ENCODE results near the gene NXN.
"Not testable (repeated sequence)": the region's sequence is repeated elsewhere in the genome, so short reads cannot be mapped to it uniquely, and the experiment has no call there.

NXN gene

DNA sequence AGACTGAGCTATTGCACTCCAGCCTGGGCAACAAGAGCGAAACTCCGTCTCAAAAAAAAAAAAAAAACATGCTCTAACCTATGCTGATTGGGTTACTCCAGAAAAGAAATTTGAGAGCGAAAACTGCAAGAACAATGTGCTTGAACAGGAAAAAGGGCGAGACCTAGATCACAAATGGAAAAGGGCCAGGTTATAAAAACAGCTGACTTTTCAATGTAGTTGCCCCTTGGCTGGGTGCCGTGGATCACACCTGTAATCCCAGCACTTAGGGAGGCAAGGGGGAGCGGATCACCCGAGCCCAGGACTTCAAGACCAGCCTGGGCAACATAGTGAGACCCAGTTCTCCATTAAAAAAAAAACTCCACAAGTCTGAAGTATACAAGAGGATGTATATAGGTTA is 148.6 kb downstream of the NXN start:
- no peak for ATAC-seq
- Mint-ChIP-seq H3K4me3 (no peak overlapping the region), H3K36me3 (ENCODE audit: low read depth) (no peaks in the 10 kb centered on the region), H3K9me3 (no peaks in the 10 kb centered on the region), H3K4me1 (no peaks in the 10 kb centered on the region), H3K27ac (no peak overlapping the region), H3K27me3 (peaks cover 8% of the 10 kb centered on the region)
- DNase-seq, result no peak

DNA sequence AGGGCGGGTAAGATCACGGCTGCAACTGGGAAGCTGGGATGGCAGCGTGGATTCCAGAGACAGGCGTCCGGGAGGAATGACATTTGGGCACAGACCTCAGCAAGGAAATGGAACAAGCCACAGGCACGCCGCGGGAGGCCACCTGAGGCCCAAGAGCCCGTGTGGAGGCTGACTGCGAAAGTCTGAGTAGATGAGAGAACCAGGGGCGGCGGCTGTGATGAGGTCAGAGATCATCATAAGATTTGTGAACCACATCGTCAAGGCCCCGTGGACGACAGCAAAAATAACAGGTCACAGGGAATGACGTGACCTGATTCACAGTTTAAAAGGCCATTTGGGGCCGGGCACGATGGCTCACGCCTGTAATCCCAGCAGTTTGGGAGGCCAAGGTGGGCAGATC is 149.2 kb downstream of the NXN start:
- Mint-ChIP-seq H3K36me3 (ENCODE audit: low read depth) (no peaks in the 10 kb centered on the region), H3K9me3 (no peaks in the 10 kb centered on the region), H3K27ac (no peak overlapping the region), H3K4me3 (no peak overlapping the region), H3K4me1 (no peaks in the 10 kb centered on the region), H3K27me3 (peaks cover 7% of the 10 kb centered on the region)
- no peak for ATAC-seq
- no peak for DNase-seq

DNA sequence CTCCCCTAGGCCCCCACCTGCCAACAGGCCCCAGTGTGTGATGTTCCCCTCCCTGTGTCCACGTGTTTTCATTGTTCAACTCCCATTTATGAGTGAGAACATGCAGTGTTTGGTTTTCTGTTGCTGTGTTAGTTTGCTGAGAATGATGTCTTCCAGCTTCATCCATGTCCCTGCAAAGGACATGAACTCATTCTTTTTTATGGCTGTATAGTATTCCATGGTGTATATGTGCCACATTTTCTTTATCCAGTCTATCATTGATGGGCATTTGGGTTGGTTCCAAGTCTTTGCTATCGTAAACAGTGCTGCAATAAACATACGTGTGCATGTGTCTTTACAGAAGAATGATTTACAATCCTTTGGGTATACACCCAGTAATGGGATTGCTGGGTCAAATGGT is 150.0 kb downstream of the NXN start:
- H3K27ac Mint-ChIP-seq, result peak overlapping the region; percentile 52
- DNase-seq; H3K27me3 Mint-ChIP-seq; H3K36me3 Mint-ChIP-seq (ENCODE audit: low read depth); H3K4me3 Mint-ChIP-seq; H3K9me3 Mint-ChIP-seq; ATAC-seq; H3K4me1 Mint-ChIP-seq: not testable (repeated sequence)

DNA sequence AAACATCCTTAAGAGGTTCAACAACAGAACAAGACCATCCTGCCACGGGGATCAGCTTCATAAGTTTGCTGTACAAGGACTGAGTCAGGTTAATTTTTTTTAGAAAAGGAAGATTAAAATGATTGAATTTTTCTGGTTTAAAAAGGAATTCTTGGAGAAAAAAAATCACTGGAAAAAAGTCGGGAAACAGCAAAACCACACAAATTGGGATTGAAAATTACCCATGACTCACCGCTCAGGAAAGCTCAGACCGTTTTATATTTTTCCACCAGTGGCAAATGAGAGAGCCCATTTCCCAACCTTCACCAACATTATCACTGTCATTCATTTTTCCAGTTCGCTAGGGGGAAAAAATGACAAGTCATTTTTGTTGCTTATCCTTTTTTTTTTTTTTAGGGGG is 150.8 kb downstream of the NXN start:
- DNase-seq, result no peak
- Mint-ChIP-seq H3K4me1 (no peaks in the 10 kb centered on the region), H3K9me3 (no peaks in the 10 kb centered on the region), H3K27ac (no peak overlapping the region), H3K4me3 (no peak overlapping the region), H3K36me3 (ENCODE audit: low read depth) (no peaks in the 10 kb centered on the region), H3K27me3 (peaks cover 5% of the 10 kb centered on the region)
- no peak for ATAC-seq

DNA sequence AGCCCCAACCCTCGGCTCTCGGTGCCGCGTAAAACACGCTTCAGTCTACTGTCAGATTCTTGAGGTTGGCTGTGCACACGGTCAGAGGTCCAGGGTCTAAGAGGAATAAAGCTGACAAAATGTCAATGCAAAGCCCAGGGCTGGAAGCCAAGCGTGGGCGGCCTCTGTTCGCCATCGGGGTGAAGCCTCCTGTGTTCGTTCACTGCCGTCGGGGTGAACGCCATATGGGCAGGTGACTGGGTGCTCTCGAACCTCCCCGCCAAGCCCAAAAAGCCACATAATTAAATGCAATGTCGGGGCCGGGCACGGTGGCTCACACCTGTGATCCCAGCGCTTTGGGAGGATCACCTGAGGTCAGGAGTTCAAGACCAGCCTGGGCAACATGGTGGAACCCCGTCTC is 152.8 kb downstream of the NXN start:
- H3K27me3 Mint-ChIP-seq, result peaks cover 2% of the 10 kb centered on the region
- H3K27ac Mint-ChIP-seq, result no peak overlapping the region
- no peaks in the 10 kb centered on the region for H3K4me1 Mint-ChIP-seq
- ATAC-seq (no peak), DNase-seq (no peak)
- no peaks in the 10 kb centered on the region for H3K9me3 Mint-ChIP-seq
- no peak overlapping the region for H3K4me3 Mint-ChIP-seq
- H3K36me3 Mint-ChIP-seq (ENCODE audit: low read depth), result no peaks in the 10 kb centered on the region

DNA sequence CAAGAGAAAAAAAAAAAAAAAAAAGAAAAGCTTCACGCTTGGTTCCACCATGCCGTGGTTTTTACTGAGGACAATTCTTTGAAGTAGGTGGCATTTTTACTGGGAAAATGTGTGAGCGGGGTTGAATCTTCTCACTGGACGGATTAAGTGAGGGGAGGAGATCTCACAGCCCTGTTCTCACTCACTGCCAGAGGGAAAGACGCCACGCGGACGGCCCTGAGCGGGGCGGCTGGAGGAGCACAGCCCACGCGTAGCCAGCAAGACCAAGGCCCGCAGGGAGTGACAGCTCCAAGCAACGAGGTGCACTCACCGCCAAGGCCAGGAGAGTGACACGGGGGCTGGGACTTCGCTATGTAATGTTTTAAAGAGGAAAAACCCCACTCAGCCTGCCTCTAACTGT is 154.4 kb downstream of the NXN start:
- no peaks in the 10 kb centered on the region for H3K4me1 Mint-ChIP-seq
- H3K27ac Mint-ChIP-seq, result no peak overlapping the region
- H3K9me3 Mint-ChIP-seq, result no peaks in the 10 kb centered on the region
- H3K27me3 Mint-ChIP-seq, result no peaks in the 10 kb centered on the region
- DNase-seq (no peak), ATAC-seq (no peak)
- H3K4me3 Mint-ChIP-seq, result no peak overlapping the region
- H3K36me3 Mint-ChIP-seq (ENCODE audit: low read depth), result no peaks in the 10 kb centered on the region

DNA sequence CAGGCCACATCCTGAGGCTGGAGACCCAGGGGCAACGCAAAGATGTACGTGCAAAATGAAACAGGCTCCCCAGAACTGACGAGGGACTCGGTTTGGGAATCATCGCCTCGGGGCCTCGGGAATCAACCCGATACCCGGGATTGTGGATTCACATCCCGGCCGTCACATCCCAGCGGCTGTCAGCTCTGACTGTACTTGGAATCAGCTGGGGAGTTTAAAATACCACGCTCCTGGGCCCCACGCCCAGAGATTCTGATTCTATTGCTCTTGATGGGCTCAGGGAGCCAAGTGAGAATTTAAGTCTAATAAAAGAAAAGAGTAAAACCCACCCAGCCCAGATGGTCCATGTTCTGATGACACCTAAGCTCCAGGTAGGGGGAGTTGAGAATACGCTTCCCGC is 155.2 kb downstream of the NXN start:
- no peak overlapping the region for H3K27ac Mint-ChIP-seq
- ATAC-seq, result no peak
- H3K27me3 Mint-ChIP-seq, result no peaks in the 10 kb centered on the region
- no peak overlapping the region for H3K4me3 Mint-ChIP-seq
- H3K9me3 Mint-ChIP-seq, result no peaks in the 10 kb centered on the region
- no peaks in the 10 kb centered on the region for H3K4me1 Mint-ChIP-seq
- no peak for DNase-seq
- no peaks in the 10 kb centered on the region for H3K36me3 Mint-ChIP-seq (ENCODE audit: low read depth)

DNA sequence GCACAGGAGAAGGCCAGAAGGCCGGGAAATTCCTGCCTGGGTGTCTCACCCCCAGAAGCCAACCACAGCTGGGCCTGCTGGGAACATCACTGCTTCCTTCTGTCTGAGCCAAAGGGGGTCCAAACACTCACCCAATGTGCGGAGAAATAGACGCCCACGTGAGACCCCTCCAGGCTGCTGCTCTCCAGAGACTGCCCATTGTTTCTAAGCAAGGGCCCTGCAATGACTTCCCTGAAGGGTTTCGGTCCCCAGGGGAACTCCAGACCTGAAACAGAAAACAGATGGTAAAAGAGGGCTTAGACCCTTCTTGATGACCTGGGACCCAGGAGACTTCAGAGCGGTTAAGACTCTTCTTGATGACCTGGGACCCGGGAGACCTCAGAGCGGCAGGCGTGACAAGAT is 156.1 kb downstream of the NXN start:
- Mint-ChIP-seq H3K4me3 (no peak overlapping the region), H3K27ac (no peak overlapping the region), H3K36me3 (ENCODE audit: low read depth) (no peaks in the 10 kb centered on the region), H3K4me1 (no peaks in the 10 kb centered on the region), H3K27me3 (no peaks in the 10 kb centered on the region), H3K9me3 (no peaks in the 10 kb centered on the region)
- DNase-seq (no peak), ATAC-seq (no peak)

DNA sequence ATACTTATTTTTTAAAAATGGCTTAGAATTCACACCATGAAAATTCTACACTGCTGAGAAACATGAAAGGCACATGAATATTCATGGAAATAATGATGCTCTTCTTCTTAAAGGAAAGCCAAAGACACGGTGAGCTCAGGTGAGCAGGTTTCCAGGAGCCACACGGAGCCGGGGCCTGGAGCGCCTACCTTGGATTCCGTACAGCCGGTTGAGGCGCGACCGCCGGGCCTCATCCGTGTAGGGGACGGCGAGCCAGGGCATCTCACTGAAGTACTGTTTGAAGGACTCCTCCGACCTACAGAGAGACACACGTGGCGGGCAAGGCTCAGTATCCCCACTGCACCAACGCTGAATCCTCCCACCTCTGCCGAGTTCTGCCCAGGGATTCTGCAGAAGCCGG is 160.3 kb downstream of the NXN start:
- H3K4me3 Mint-ChIP-seq, result no peak overlapping the region
- ATAC-seq (no peak), DNase-seq (no peak)
- no peak overlapping the region for H3K27ac Mint-ChIP-seq
- no peaks in the 10 kb centered on the region for H3K9me3 Mint-ChIP-seq
- no peaks in the 10 kb centered on the region for H3K36me3 Mint-ChIP-seq (ENCODE audit: low read depth)
- H3K4me1 Mint-ChIP-seq, result no peaks in the 10 kb centered on the region
- H3K27me3 Mint-ChIP-seq, result no peaks in the 10 kb centered on the region

DNA sequence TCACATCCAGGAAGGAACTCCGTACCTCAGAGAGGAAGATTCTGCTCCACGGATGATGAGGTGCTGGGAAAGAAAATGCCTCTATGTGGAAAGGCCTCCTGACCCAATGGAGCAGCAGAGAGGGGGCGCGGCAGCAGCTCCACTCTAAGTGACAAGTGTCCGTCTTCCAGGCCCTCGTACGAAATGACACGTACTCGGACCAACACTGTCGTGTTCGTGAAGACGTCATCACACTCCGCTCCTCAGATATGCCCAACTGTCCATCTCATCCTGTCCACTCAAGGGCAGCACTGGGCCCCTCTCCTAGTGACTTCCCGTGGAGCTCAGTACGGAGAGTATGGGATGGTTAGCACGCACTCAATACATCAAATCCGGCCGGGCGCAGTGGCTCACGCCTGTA is 165.2 kb downstream of the NXN start:
- no peaks in the 10 kb centered on the region for H3K4me1 Mint-ChIP-seq

DNA sequence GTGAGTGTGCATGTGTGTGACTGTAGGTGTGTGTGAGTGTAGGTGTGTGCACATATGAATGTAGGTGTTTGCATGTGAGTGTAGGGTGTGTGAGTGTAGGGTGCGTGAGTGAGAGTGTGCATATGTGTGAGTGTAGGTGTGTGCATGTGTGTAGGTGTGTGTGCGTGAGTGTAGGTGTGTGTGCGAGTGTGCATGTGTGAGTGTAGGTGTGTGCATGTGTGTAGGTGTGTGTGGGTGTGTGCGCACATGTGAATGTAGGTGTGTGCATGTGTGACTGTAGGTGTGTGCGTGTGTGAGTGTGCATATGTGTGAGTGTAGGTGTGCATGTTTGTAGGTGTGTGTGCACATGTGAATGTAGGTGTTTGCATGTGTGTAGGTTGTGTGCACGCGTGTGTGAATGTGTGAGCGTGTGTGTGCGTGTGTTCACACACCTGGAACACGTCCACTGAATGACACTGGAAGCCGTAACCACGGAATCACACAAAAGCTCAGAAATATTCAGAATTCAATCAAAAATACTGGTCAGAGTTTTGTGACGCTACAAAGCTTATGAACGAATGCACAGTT is 166.9 kb downstream of the NXN start:
- DNase-seq (no peak), ATAC-seq (no peak)
- Mint-ChIP-seq H3K9me3 (peaks cover 3% of the 10 kb centered on the region), H3K4me3 (no peak overlapping the region), H3K27ac (peak overlapping the region; percentile 5), H3K36me3 (ENCODE audit: low read depth) (no peaks in the 10 kb centered on the region), H3K4me1 (no peaks in the 10 kb centered on the region), H3K27me3 (peaks cover 3% of the 10 kb centered on the region)

More for the DNA sequence above, 165.2 kb downstream of the NXN start:
- DNase-seq (no peak), ATAC-seq (no peak)
- no peak overlapping the region for H3K4me3 Mint-ChIP-seq
- H3K36me3 Mint-ChIP-seq (ENCODE audit: low read depth), result no peaks in the 10 kb centered on the region
- H3K9me3 Mint-ChIP-seq, result peaks cover 3% of the 10 kb centered on the region
- no peak overlapping the region for H3K27ac Mint-ChIP-seq
- H3K27me3 Mint-ChIP-seq, result peaks cover 3% of the 10 kb centered on the region

DNA sequence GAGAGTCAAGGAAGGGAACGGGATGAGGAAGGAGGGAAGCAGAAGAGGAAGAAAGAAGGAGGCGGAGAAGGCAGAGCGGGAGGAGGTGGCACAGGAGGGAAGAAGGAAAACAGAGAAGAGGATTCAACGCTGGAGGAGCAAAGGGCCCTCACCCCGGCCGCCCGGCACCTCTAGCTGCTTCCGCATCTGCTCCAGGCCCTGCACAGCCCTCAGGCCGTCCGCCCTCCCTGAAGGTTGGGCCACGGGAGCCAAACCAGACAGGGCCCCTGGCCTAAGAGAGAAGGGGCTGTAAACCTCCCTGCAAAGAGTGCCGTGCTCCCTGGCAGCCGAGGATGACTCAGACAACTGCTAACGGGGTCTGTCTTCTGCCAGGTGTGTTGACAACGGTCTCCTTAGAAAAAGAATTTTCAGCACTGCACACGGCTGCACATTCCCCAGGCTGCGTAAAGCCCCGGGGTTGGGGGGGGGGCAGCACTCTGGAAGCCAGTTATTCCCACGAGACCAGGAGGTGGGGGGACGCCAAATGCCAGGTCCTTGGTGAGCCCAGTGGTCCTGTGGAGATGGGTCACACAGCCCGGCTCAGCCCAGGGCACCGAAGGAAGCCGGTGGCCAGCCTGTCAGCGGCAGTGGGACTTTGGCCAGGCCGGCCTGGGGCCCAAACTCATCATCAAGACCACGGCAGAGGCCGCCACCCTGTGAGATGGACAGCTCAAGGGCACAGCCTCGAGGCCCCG is 168.4 kb downstream of the NXN start:
- DNase-seq (no peak), ATAC-seq (no peak)
- peaks cover 3% of the 10 kb centered on the region for H3K9me3 Mint-ChIP-seq
- H3K27ac Mint-ChIP-seq, result no peak overlapping the region
- H3K36me3 Mint-ChIP-seq (ENCODE audit: low read depth), result no peaks in the 10 kb centered on the region
- H3K4me3 Mint-ChIP-seq, result no peak overlapping the region
- peaks cover 3% of the 10 kb centered on the region for H3K27me3 Mint-ChIP-seq
- no peaks in the 10 kb centered on the region for H3K4me1 Mint-ChIP-seq

DNA sequence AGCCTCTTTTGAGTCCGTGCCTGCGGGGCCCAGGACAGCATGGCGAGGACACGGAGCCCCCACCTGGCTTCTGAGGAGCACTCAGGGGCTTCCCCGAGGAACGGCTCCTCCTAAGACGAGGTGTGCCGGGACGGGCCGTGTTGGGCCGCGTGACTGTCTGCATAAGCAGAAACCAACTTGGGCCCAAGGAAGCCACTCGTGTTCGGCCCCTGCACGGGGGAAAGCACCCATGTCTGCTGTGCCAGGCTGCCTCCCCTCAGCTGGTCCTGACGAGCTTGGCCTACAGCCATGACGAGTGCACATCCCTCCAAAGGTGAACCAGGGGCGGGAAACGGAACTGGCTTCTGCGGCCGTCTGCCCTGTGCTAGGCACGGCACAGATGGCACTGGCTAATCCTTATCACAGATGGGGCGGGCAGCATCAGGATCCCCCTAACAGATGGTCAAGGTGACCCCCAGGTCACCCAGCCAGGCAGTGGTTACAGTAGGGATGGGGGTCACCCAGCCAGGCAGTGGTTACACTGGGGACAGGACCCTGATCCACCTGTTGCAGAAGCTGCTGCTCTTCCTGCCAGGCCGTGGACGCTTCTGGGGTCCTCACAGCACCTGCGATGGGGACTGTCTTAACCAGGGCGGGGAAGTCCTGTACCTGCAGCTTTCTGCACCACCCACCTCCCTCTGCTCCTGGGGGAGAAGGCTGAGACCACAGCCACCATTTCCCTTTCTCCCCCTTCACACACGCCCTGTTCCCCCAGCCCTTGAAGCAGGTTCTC is 171.9 kb downstream of the NXN start:
- no peak overlapping the region for H3K4me3 Mint-ChIP-seq
- H3K9me3 Mint-ChIP-seq, result peaks cover 3% of the 10 kb centered on the region
- DNase-seq, result no peak
- no peak overlapping the region for H3K27ac Mint-ChIP-seq
- H3K4me1 Mint-ChIP-seq, result no peaks in the 10 kb centered on the region
- peaks cover 2% of the 10 kb centered on the region for H3K27me3 Mint-ChIP-seq
- no peaks in the 10 kb centered on the region for H3K36me3 Mint-ChIP-seq (ENCODE audit: low read depth)
- ATAC-seq, result no peak

DNA sequence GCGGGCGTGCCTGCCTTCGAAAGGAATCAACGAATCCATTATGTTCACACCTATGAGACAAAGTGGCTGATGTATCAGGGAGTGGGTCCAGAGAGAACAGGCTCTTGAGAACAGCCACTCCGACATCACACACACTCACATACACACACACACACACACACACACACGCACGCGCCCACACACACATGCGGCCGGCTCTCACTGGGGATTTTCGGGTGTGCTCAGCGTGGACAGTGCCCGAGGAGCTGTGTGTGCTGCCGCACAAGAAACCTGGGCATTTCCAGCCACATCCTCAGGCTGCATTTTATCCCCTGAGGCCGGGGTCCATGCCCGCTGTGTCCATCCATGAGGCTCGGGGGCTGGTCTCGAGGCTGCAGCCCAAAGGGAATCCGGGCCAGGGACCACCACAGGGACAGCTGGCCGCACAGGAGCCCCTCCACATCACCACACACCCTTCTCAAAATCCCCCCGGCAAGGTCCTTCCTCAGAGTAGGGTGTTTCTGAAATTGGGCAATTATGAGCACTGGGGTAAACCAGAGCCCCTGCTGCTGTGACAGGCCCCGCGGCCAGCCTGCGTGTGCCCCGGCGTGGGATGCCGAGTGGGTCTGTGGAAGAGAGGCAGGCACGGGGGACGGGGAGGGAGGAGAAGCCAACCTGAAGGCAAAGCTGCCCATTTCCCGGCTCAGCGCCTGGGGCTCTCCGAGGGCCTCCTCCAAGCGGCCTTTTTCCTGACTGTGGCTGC is 172.6 kb downstream of the NXN start:
- no peaks in the 10 kb centered on the region for H3K4me1 Mint-ChIP-seq
- no peak overlapping the region for H3K27ac Mint-ChIP-seq
- no peaks in the 10 kb centered on the region for H3K9me3 Mint-ChIP-seq
- H3K4me3 Mint-ChIP-seq, result no peak overlapping the region
- DNase-seq (no peak), ATAC-seq (no peak)
- no peaks in the 10 kb centered on the region for H3K36me3 Mint-ChIP-seq (ENCODE audit: low read depth)
- H3K27me3 Mint-ChIP-seq, result no peaks in the 10 kb centered on the region

DNA sequence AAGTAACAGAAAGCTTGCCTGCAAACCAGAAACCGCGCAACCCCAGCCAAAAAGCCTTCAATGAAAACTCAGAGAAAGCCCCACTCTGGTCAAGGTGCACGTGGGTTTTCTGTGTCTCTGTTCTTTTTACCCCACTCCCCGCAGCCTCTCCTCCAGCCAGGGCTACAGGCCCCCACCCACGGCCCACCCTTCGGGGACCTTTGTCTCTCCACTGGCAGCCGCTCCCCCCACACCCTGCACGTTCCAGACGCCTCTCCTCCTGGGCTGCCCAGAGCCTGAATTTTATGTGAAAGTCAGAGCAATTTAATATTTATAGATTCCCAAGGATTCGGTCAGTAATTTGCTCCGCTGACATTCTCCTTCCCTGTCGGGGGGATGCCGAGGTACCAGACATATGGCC is 173.2 kb downstream of the NXN start:
- no peak overlapping the region for H3K4me3 Mint-ChIP-seq
- DNase-seq (no peak), ATAC-seq (no peak)
- H3K9me3 Mint-ChIP-seq, result no peaks in the 10 kb centered on the region
- H3K27me3 Mint-ChIP-seq, result no peaks in the 10 kb centered on the region
- no peaks in the 10 kb centered on the region for H3K4me1 Mint-ChIP-seq
- H3K36me3 Mint-ChIP-seq (ENCODE audit: low read depth), result no peaks in the 10 kb centered on the region
- H3K27ac Mint-ChIP-seq, result no peak overlapping the region

Data from activated naive CD8-positive, alpha-beta T cell treated with anti-CD3 and anti-CD28 coated beads, Interleukin-2, amount 50 U/mL, for 24 hours (primary cell).